Measurements from ENCODE around the gene ANKLE2.
"Not testable (repeated sequence)": the region's sequence is repeated elsewhere in the genome, so short reads cannot be mapped to it uniquely, and the experiment has no call there.

ANKLE2 gene

GRCh38 chr12:132761032-132761920 lies at the start of gene ANKLE2:
TSS of gene ANKLE2 (minus strand) at chr12:132761832. CDS start at chr12:132761798, 34 bp downstream.
- FAIRE-seq: no peak

GRCh38 chr12:132809391-132809790 lies 47.8 kb upstream of the ANKLE2 start:
- not testable (repeated sequence) for FAIRE-seq

- no peak for FAIRE-seq
These were observed 45.9 kb upstream of the ANKLE2 start for GRCh38 chr12:132807295-132808092.

- FAIRE-seq: no peak
These were observed 45.2 kb upstream of the ANKLE2 start for GRCh38 chr12:132806857-132807256.

- FAIRE-seq: no peak
These were observed 42.8 kb upstream of the ANKLE2 start for GRCh38 chr12:132804426-132804861.

- no peak for FAIRE-seq
These were observed 42.3 kb upstream of the ANKLE2 start for GRCh38 chr12:132803888-132804287.

- no peak for FAIRE-seq
These were observed 41.5 kb upstream of the ANKLE2 start for GRCh38 chr12:132803125-132803524.

- no peak for FAIRE-seq
These were observed 40.1 kb upstream of the ANKLE2 start for GRCh38 chr12:132801741-132802140.

- FAIRE-seq: no peak
These were observed 37.2 kb upstream of the ANKLE2 start for GRCh38 chr12:132798836-132799235.

- no peak for FAIRE-seq
These were observed 36.4 kb upstream of the ANKLE2 start for GRCh38 chr12:132797820-132798570.

GRCh38 chr12:132795847-132796246 lies 34.2 kb upstream of the ANKLE2 start:
- no peak for FAIRE-seq

- not testable (repeated sequence) for FAIRE-seq
These were observed 30.3 kb upstream of the ANKLE2 start for GRCh38 chr12:132791940-132792339.

GRCh38 chr12:132789099-132789471 lies 27.5 kb upstream of the ANKLE2 start:
- no peak for FAIRE-seq

- no peak for FAIRE-seq
These were observed 26.9 kb upstream of the ANKLE2 start for GRCh38 chr12:132788375-132789098.

- FAIRE-seq: no peak
These were observed 26.2 kb upstream of the ANKLE2 start for GRCh38 chr12:132787877-132788276.

- FAIRE-seq: no peak
These were observed 24.6 kb upstream of the ANKLE2 start for GRCh38 chr12:132786192-132786591.

GRCh38 chr12:132784580-132784979 lies 22.9 kb upstream of the ANKLE2 start:
- no peak for FAIRE-seq

- FAIRE-seq: no peak
These were observed 22.4 kb upstream of the ANKLE2 start for GRCh38 chr12:132783917-132784531.

GRCh38 chr12:132781938-132782337 lies 20.3 kb upstream of the ANKLE2 start:
- FAIRE-seq: no peak

- FAIRE-seq: no peak
These were observed 18.2 kb upstream of the ANKLE2 start for GRCh38 chr12:132779781-132780353.

GRCh38 chr12:132777614-132778013 lies 16.0 kb upstream of the ANKLE2 start:
- FAIRE-seq: no peak
